Muscle of arm (tissue), 14 donors: ENCODE results near the gene RNF135. TPM values are rescaled to one million over a fixed set of nuclear protein-coding genes. Genes with fewer than 3 reads are reported as not detected.
"Not testable (repeated sequence)": the region's sequence is repeated elsewhere in the genome, so short reads cannot be mapped to it uniquely, and the experiment has no call there.

ENCODE experiments used
- DNase-seq: peaks from one replicate; pipeline ENCODE4 v3.0.0-alpha.2; 2013
- long read RNA-seq, 11 donors: transcript quantifications; one replicate each; lab custom pipeline, GENCODE V29; 2026
- polyA plus RNA-seq, 12 donors: library from polyadenylated mRNA; unstranded; fragments of 120-200 nt; gene quantifications; one replicate each; pipeline ENCODE4 v1.2.1, GENCODE V29; 2013; ENCODE audit not compliant: insufficient read length in 12 of 12

Gene RNF135
- 10 to 100 TPM in 3 of 12 donors, 1 to 10 TPM in 8, not detected in 1; 3.7 to 13.8 (median 9.4) TPM for polyA plus RNA-seq
- long read RNA-seq, donor 1, partial matches to known transcripts: 0 of 4 reads
- long read RNA-seq, donor 1, other reads (novel, unspliced or antisense): 0 of 4 reads
- long read RNA-seq, donor 2, partial matches to known transcripts: 0 of 7 reads
- long read RNA-seq, donor 2, other reads (novel, unspliced or antisense): 0 of 7 reads
- long read RNA-seq, donor 3, partial matches to known transcripts: 0 of 3 reads
- long read RNA-seq, donor 3, other reads (novel, unspliced or antisense): 0 of 3 reads
- long read RNA-seq, donor 4, partial matches to known transcripts: 0 of 1 reads
- long read RNA-seq, donor 4, other reads (novel, unspliced or antisense): 0 of 1 reads
- long read RNA-seq, donor 5, partial matches to known transcripts: 11 of 17 reads
- long read RNA-seq, donor 5, other reads (novel, unspliced or antisense): 0 of 17 reads
- long read RNA-seq, donor 6, partial matches to known transcripts: 0 of 1 reads
- long read RNA-seq, donor 6, other reads (novel, unspliced or antisense): 0 of 1 reads
- long read RNA-seq, donor 7, partial matches to known transcripts: 0 of 1 reads
- long read RNA-seq, donor 7, other reads (novel, unspliced or antisense): 0 of 1 reads
- long read RNA-seq, donor 8, partial matches to known transcripts: 0 of 3 reads
- long read RNA-seq, donor 8, other reads (novel, unspliced or antisense): 0 of 3 reads
- long read RNA-seq, donor 9, partial matches to known transcripts: 0 of 2 reads
- long read RNA-seq, donor 9, other reads (novel, unspliced or antisense): 0 of 2 reads
- long read RNA-seq, donor 10, partial matches to known transcripts: 0 of 4 reads
- long read RNA-seq, donor 10, other reads (novel, unspliced or antisense): 0 of 4 reads
- long read RNA-seq, donor 11, partial matches to known transcripts: 24 of 25 reads
- long read RNA-seq, donor 11, other reads (novel, unspliced or antisense): 0 of 25 reads

- peak; percentile 88 for DNase-seq
Observed at GRCh38 chr17:30970831-30971567, at the start of gene RNF135. RNF135 (plus strand) TSS chr17:30971039; CDS start chr17:30971074, 35 bp downstream.

GRCh38 chr17:30921544-30922196 is 49.2 kb upstream of the RNF135 start, which contains the start of gene ADAP2:
ADAP2 (plus strand) TSS chr17:30921945; CDS start chr17:30922015, 70 bp downstream.
- DNase-seq: no peak

- DNase-seq: no peak
Observed at GRCh38 chr17:30922235-30923030, 48.4 kb upstream of the RNF135 start.

- no peak for DNase-seq
Observed at GRCh38 chr17:30924341-30924740, 46.5 kb upstream of the RNF135 start.

GRCh38 chr17:30926516-30926915 is 44.3 kb upstream of the RNF135 start:
- DNase-seq: no peak

GRCh38 chr17:30927756-30928155 is 43.1 kb upstream of the RNF135 start:
- DNase-seq: no peak

GRCh38 chr17:30928584-30928983 is 42.3 kb upstream of the RNF135 start:
- DNase-seq: no peak

GRCh38 chr17:30929081-30929633 is 41.7 kb upstream of the RNF135 start:
- no peak for DNase-seq

- DNase-seq: not testable (repeated sequence)
Observed at GRCh38 chr17:30929861-30930260, 41.0 kb upstream of the RNF135 start.

GRCh38 chr17:30930495-30930894 is 40.3 kb upstream of the RNF135 start:
- DNase-seq: no peak

- not testable (repeated sequence) for DNase-seq
Observed at GRCh38 chr17:30931582-30931981, 39.3 kb upstream of the RNF135 start.

- DNase-seq: no peak
Observed at GRCh38 chr17:30933966-30934365, 36.9 kb upstream of the RNF135 start.

- no peak for DNase-seq
Observed at GRCh38 chr17:30939051-30939689, 31.7 kb upstream of the RNF135 start.

- DNase-seq: no peak
Observed at GRCh38 chr17:30942308-30943079, 28.3 kb upstream of the RNF135 start.

- DNase-seq: no peak
Observed at GRCh38 chr17:30947796-30948195, 23.0 kb upstream of the RNF135 start.

- no peak for DNase-seq
Observed at GRCh38 chr17:30950189-30950588, 20.6 kb upstream of the RNF135 start.

GRCh38 chr17:30950669-30951399 is 20.0 kb upstream of the RNF135 start:
- DNase-seq: peak; percentile 66
